Effector memory CD4-positive, alpha-beta T cell (primary cell): Measurements from ENCODE around the gene TMEM200C.

Experiments
- DNase-seq, 3 donors: peaks; one replicate each; pipeline ENCODE4 v3.0.0-alpha.2; 2020
- H3K27ac ChIP-seq: 2 replicates; pipeline ENCODE4 v1.7.0; 2013; ENCODE audit warnings: mild to moderate bottlenecking, low read length, moderate library complexity; ENCODE audit not compliant: insufficient read depth, poor library complexity, severe bottlenecking
- H3K27me3 ChIP-seq: replicated peaks from 2 replicates; pipeline ENCODE4 v1.7.0; 2013; ENCODE audit warnings: mild to moderate bottlenecking, low read length; ENCODE audit not compliant: insufficient read depth, control insufficient read depth, poor library complexity, severe bottlenecking
- H3K36me3 ChIP-seq: 2 replicates; pipeline ENCODE4 v1.7.0; 2013; ENCODE audit warnings: mild to moderate bottlenecking, low read length, moderate library complexity; ENCODE audit not compliant: control insufficient read depth, insufficient read depth
- H3K4me1 ChIP-seq: 2 replicates; pipeline ENCODE4 v1.7.0; 2013; ENCODE audit warnings: low read length, mild to moderate bottlenecking; ENCODE audit not compliant: control insufficient read depth, insufficient read depth, poor library complexity, severe bottlenecking
- H3K4me3 ChIP-seq: 2 replicates; pipeline ENCODE4 v1.7.0; 2013; ENCODE audit warnings: low read length, low read depth, mild to moderate bottlenecking; ENCODE audit not compliant: insufficient read depth, poor library complexity, severe bottlenecking
- H3K9me3 ChIP-seq: 2 replicates; pipeline ENCODE4 v1.7.0; 2013; ENCODE audit warnings: mild to moderate bottlenecking, low read length, moderate library complexity; ENCODE audit not compliant: control insufficient read depth

The TMEM200C gene

DNA sequence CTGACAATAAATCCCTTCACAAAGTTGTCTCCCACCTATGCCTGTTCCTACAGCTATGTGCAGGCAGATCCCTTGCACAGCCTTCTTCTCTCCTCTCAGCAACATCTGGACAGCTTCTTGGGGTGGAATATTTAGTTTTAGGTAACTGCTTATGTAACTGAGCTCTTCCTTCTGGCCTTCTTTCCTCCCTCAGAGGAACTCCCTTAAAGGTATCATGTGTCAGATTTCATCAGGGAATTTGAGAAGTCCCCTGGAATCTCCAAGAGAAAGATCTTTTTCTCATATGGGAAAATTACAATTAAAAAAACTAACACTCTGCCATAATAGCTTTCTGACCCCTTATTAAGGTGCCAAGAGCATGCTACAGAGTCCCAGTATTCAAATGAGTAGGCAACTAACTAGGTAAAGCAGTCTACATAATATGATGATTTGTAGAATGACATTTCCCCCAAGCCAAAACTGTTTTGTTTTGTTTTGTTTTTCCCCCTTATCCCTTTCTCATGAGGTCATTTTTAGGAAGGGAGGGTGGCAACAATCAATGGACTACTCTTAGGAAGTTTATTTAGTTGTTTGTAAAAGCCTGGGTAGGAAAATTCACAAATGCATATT is 2.4 kb downstream of the TMEM200C start:
- peaks cover 26% of the 10 kb centered on the region for H3K27me3 ChIP-seq
- no peak overlapping the region for H3K27ac ChIP-seq
- DNase-seq: no peak
- peaks cover 3% of the 10 kb centered on the region for H3K4me1 ChIP-seq
- no peaks in the 10 kb centered on the region for H3K9me3 ChIP-seq
- H3K36me3 ChIP-seq: no peaks in the 10 kb centered on the region
- H3K4me3 ChIP-seq: no peak overlapping the region

- peaks cover 21% of the 10 kb centered on the region for H3K27me3 ChIP-seq
- no peaks in the 10 kb centered on the region for H3K36me3 ChIP-seq
- H3K4me3 ChIP-seq: no peak overlapping the region
- DNase-seq: no peak
- peaks cover 3% of the 10 kb centered on the region for H3K4me1 ChIP-seq
- H3K27ac ChIP-seq: no peak overlapping the region
- no peaks in the 10 kb centered on the region for H3K9me3 ChIP-seq
These were observed 3.5 kb downstream of the TMEM200C start for GRCh38 chr18:5891854-5892215.

DNA sequence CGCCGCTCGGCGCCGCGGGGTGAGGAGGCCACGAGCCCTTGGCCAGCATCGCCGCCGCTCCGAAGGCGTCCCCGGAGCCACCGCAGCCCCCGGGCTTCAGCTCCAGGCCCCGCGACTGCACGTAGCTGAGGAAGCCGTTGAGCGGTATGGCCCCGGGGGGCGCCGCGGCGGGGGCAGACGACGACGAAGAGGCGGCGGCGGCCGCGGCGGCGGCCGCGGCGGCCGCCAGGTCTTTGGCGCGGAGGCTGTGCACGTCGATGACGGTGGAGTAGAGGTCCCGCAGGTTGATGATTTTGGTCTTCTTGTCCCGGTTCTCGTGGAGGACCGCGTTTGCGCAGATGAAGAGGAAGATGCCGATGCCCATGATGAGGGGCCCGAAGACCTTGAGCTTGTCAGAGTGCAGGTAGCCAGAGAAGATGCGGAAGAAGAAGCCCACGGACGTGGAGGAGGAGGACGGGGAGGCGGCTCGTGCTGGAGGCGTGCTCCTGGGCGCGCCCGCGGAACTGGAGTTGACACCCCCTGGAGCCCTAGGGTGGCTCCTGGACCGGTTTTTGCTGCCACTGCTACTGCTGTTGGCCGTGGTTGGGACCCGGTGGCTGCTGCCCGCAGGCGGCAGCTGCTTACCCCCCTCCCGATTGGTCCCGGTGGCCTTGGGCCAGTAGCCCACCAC is 4.0 kb downstream of the TMEM200C start:
- no peaks in the 10 kb centered on the region for H3K36me3 ChIP-seq
- no peak for DNase-seq
- no peak overlapping the region for H3K4me3 ChIP-seq
- peaks cover 21% of the 10 kb centered on the region for H3K27me3 ChIP-seq
- no peaks in the 10 kb centered on the region for H3K9me3 ChIP-seq
- peaks cover 3% of the 10 kb centered on the region for H3K4me1 ChIP-seq
- no peak overlapping the region for H3K27ac ChIP-seq

DNA sequence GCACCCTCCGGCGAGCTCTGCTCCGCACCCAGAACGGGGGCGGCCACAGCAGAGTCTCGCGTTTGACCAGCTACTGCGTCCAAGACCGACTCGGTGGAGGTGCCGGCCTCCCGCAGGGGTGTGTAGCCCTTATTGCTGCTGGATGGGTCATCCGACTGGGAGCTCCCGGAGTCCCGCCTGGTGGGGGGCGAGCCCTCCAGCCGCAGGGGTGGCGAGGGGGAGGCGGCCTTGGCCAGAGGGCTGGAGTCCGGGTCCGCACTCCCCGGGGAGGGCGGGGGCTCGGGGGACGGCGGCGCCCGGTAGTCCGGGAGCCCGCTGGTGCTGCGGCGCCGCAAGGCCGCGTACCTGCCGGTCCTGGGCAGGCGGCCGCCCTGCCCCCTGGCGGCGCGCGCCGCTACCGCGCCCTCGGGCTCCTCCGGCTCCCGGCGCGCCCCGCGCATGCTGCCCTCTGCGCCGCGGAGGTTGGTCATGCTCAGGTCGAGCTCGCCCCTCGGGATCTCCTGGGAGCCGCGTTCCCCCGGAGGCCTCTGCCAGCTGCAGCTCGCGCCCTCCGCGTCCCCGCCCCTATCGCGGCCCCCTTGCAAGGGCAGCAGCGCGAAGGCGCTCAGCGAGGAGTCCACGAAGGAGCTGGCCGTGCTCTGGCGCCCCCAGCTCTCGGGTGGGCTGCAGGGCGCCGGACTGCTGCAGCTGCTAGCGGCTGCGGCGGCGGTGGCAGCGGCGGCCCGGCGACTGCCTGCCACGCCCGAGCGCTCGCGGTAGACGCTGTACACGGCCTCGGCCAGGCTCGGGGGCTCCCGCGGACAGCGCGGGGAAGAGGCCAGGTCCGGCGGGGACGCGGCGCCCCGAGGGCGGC is 4.8 kb downstream of the TMEM200C start:
- H3K4me3 ChIP-seq: no peak overlapping the region
- H3K27ac ChIP-seq: no peak overlapping the region

GRCh38 chr18:5885361-5885760 is 10.0 kb downstream of the TMEM200C start:
- no peak overlapping the region for H3K4me3 ChIP-seq
- no peaks in the 10 kb centered on the region for H3K36me3 ChIP-seq
- H3K27me3 ChIP-seq: peaks cover 3% of the 10 kb centered on the region
- H3K27ac ChIP-seq: no peak overlapping the region
- no peaks in the 10 kb centered on the region for H3K9me3 ChIP-seq
- no peaks in the 10 kb centered on the region for H3K4me1 ChIP-seq
- no peak for DNase-seq

More for the DNA sequence above, 4.8 kb downstream of the TMEM200C start:
- Histone ChIP-seq H3K27me3 (peaks cover 21% of the 10 kb centered on the region), H3K9me3 (no peaks in the 10 kb centered on the region), H3K36me3 (no peaks in the 10 kb centered on the region), H3K4me1 (peaks cover 3% of the 10 kb centered on the region)
- DNase-seq: no peak

DNA sequence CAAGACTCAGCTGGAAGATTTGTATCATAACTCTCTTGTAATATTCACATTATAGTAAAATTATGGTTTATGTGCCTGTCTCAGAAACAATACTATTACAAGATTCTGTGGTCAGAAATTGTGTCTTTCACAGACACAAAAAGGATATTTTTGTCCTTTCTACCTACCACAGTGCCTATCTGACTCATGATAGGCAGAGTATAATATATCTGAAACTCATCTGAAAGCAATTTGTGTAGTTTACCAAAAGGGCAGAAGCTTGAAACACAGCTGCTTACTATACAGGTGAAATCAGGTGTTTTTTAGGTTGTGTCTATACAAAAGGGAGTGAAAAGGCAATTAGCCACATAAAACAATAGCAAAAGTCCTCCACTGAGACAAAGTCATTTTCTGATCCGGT is 10.9 kb downstream of the TMEM200C start:
- no peak for DNase-seq
- Histone ChIP-seq H3K27ac (no peak overlapping the region), H3K27me3 (peaks cover 1% of the 10 kb centered on the region), H3K4me1 (no peaks in the 10 kb centered on the region), H3K9me3 (no peaks in the 10 kb centered on the region), H3K4me3 (no peak overlapping the region), H3K36me3 (no peaks in the 10 kb centered on the region)

GRCh38 chr18:5879479-5879882 is 15.8 kb downstream of the TMEM200C start:
- Histone ChIP-seq H3K9me3 (no peaks in the 10 kb centered on the region), H3K36me3 (no peaks in the 10 kb centered on the region), H3K27me3 (no peaks in the 10 kb centered on the region), H3K4me1 (no peaks in the 10 kb centered on the region), H3K4me3 (no peak overlapping the region), H3K27ac (no peak overlapping the region)
- DNase-seq: no peak

- H3K27me3 ChIP-seq: no peaks in the 10 kb centered on the region
- no peaks in the 10 kb centered on the region for H3K36me3 ChIP-seq
- no peak for DNase-seq
- H3K4me1 ChIP-seq: no peaks in the 10 kb centered on the region
- H3K4me3 ChIP-seq: no peak overlapping the region
- H3K9me3 ChIP-seq: no peaks in the 10 kb centered on the region
- H3K27ac ChIP-seq: no peak overlapping the region
These were observed 18.4 kb downstream of the TMEM200C start for GRCh38 chr18:5876891-5877290.

DNA sequence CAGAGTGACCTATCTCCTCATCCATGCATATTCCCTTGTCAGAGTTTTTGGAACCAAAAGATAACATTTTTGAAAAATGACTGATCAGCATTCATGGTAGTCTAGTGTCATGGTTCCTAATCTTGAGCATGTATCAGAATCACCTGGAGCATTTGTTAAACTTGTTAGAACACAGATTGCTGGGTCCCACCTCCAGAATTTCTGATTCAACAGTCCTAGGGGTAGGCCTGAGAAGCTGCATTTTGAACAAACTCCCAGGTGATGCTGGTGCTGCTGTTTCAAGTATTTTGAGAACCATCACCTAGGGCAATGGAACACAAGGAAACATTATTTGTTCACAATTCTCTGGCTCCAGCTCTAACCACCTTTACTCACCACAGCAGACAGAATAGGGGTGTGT is 21.0 kb downstream of the TMEM200C start:
- DNase-seq: no peak
- H3K4me3 ChIP-seq: no peak overlapping the region
- no peak overlapping the region for H3K27ac ChIP-seq
- H3K9me3 ChIP-seq: no peaks in the 10 kb centered on the region
- H3K4me1 ChIP-seq: no peaks in the 10 kb centered on the region
- no peaks in the 10 kb centered on the region for H3K36me3 ChIP-seq
- H3K27me3 ChIP-seq: no peaks in the 10 kb centered on the region

- Histone ChIP-seq H3K27ac (no peak overlapping the region), H3K4me1 (no peaks in the 10 kb centered on the region), H3K27me3 (no peaks in the 10 kb centered on the region), H3K4me3 (no peak overlapping the region), H3K36me3 (no peaks in the 10 kb centered on the region), H3K9me3 (no peaks in the 10 kb centered on the region)
- DNase-seq: no peak
These were observed 22.4 kb downstream of the TMEM200C start for GRCh38 chr18:5872886-5873285.
